UCSD-AML1 (cell line): ENCODE results near the gene SULF2.

ENCODE experiments used
- DNase-seq: peaks from one replicate; lab custom pipeline; 2025; ENCODE audit not compliant: unreplicated experiment; lab: John Stamatoyannopoulos, UW

Gene SULF2

DNA sequence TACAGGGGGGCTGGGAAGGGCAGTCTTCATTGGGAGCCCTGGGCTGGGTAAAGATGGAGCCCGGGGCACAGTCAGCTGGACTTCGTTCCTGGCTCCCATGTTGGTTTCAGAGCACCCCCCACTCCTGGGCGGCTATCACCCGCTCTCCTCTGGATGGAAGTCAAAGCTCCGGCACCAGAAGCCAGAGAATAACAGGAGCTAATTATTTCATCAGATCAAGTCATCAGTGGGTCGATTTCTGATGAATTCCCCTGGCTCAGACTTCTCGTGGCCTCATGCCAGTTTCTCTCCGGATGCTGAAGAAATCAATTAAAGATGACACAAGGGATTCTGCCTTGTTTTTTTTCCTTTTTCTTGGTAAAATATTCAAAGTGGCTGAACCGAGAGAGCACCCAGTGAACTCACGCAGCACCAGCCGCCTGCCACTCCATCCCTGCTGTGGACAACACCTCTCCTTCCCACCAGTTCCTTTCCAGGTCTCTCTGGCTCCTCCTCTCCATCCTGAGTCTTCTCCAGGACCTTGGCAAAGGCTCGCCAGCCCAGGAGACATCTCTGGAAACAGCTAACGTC, 22.5 kb downstream of the SULF2 start:
- DNase-seq = no peak

DNA sequence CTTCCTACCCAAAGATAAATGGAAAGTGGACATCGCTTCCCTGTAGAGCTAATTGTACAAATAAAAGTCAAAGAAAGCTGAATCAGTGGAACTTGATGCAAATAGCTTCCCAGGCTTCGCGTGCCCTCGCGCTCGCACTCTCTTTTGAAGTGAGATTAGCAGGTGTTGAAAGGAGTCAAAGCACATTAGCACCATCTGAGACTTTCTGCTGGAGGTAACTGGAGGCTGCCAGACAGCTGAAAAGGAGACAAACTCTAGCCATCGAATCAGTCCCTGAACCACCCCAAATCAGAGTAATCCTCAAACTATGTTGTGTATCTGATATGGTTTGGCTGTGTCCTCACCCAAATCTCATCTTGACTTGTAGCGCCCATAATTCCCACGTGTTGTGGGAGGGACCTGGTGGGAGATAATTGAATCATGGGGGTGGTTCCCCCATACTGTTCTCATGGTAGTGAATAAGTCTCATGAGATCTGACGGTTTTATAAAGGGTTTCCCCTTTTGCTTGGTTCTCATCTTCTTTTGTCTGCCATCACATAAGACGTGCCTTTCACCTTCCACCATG, 23.7 kb downstream of the SULF2 start:
- no peak for DNase-seq

GRCh38 chr20:47760686-47761481, 24.4 kb downstream of the SULF2 start:
- DNase-seq = no peak

DNA sequence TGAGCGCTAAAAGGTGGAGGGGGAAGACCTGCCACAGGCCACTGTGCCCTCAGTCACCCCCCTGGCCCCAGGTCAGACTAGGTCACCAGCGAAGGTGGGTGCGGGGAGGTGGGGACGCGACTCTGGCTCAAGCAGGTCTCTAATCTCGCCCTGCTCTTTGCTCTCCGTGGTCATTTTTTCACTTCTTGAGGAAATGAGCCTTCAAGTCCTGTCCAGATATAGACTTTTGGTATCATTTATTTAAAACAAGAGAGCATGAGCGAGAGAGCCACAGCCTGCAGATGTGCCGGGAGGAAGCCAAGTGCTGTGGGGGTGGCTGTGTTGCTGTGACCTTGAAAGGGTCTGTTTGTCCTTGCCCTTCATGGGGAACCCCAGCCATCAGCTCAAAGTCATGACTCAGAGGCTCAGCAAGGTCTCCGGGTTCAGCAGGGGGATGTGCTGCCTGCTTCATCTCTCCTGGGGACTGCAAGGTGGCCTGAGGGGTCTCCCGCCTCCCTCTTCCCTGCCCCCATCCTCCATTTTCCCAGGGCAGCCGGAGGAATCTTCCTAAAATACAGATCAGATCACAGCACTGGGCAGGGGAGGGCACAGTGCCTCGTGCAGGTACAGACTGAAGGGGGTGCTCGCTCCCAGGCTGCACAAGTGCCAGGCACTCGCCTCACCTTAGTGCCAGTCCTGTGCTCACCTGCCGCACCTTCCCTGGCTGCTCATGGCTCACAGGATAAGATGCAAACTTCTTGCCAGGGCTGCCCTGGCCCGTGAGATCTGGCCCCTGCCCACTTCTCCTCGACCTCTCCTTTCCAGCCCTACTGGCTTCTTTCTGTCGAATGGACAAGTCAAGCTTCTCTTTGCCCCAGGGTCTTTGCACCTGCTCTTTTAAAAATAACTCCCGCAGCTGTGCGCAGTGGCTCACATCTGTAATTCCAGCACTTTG, 26.5 kb downstream of the SULF2 start:
- no peak for DNase-seq

- DNase-seq = no peak
Measured at GRCh38 chr20:47757145-47758035, 27.9 kb downstream of the SULF2 start.

DNA sequence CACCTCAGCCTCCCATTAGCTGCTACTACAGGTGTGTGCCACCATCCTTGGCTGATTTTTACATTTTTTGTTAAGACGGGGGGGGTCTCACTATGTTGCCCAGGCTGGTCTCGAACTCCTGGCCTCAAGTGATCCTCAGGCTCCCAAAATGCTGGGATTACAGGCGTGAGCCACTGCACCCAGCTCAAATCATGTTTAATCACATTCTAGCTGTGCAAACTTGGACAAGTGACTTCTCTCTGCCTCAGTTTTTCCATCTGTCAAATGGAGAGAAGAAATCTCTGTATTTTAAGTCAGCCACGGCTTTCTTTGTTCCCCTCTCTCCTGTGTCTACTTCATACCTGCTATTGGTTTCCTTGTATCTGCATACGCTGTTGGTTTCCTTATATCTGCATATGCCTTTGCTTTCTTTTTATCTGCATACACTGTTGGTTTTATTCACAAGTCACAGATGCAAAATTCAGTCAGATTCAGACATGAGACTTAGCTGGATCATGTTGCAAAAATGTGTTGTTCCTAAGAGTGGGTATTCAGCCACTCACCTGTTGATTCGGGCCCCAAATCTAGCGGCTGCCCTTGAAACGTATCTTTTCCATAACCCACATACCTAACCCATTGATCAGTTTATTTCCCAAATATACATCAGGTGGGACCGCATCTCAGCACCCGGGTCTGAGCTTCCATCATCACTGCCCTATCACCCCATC, 30.2 kb downstream of the SULF2 start:
- no peak for DNase-seq

DNA sequence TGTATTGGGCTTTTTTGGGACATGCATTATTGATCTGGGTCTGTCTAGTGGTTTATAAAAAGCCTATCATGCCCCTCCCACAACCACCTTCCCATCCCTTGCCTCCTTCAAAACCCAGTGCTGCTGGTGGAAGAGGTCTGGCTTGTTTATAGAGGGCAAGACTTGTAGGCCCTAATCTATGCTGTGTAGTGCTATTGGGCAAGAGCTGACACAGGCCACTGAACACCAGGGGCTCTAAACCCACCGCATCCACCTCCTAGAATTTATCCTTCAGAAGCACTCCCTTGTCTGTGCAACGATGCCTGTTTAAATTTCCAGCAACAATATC, 30.9 kb downstream of the SULF2 start:
- DNase-seq = no peak

DNA sequence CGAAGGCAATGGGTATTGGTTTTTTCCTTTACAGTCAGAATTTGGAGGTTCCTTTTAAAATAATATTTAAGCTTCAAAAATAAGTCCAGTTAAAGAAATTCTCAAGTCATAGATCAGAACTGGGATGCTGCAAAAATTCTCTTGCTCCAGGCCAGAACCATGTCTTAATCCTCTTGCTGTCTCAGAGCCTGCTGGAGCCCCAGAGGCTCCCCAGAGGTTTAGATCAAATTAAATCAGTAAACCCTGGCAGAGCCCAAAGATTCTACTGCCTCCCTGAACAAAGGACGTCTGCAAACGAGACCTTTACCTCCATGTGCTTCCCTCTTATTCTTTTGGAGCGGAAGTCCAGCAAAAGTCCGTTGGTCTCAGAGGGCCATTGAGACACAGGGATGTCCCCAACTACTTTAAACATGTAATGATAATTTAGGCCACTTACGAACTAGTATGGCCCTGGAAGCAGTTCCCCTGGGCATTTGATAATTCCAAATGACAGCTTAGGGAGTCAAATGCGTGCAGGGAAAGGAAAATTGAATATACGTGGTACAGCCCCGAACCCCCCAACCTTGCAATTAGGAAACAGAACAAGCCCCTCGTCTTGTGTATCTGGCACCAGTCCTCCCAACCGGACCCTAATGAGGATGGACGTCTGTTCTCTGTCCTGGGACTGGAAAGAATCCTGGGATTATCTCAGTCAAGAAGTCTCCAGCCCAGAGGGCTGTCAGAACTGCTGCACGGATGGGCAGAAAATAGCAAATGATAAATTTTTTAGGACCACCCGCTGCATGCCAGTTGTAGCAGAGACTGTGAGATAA, 31.5 kb downstream of the SULF2 start:
- DNase-seq = no peak

DNA sequence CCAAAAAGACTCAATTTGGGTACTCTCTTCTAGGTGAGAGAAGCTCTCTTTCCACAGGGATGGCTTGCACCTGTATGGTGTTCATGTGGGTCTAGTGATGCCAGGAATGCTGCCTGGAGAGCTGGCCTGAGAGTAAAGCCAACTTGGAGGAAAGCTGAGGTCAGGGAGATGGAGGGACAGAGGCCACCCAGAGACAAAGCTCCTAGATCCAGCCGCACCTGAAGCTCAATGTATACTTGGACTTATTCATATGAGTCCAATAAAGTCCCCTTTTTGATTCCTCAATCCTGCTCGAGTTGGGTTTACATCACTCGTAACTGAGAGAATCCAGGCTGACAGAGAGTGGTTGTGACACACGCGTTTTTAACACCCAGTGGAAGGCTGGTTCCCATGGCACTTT, 33.8 kb downstream of the SULF2 start:
- no peak for DNase-seq

DNA sequence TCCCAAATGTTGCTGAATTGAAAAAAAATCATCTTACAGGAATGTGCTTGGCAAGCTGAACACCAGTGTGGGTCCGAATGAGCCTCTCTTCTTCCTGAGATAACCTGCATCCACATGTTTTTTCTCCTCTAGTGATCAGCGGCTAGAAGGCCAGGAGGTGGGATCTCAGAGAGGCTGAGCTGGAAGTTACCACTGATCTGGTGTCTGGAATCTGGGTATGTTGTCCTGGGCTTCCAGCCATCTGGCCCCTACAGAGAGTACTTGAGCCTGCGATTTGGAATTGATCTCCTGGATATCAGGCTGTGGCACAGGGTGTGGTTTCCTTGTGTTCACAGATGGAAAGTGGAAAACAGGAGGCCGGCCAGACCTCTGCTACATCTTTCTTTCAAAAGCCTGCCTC, 35.9 kb downstream of the SULF2 start:
- DNase-seq = no peak

DNA sequence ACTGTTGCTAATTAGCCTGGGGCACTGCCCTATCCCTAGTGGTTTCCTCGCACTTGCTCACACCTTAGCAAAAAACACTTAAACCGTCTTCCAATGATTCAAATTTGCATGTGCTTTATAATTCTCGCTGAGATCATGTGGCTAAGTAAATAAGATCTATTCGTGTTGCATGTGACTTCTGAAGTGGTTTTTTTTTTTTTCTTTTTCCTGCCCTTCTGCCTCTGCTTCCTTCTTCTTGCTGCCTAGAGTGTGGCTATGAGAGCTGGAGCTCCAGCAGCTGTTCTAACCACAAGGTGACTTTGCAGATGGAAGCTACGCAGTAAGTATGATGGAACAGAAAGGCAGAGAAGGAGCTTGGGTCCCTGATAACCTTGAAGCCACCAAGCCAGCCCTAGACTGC, 36.5 kb downstream of the SULF2 start:
- peak; percentile 36 for DNase-seq

- no peak for DNase-seq
Measured at GRCh38 chr20:47748069-47748468, 37.2 kb downstream of the SULF2 start.

DNA sequence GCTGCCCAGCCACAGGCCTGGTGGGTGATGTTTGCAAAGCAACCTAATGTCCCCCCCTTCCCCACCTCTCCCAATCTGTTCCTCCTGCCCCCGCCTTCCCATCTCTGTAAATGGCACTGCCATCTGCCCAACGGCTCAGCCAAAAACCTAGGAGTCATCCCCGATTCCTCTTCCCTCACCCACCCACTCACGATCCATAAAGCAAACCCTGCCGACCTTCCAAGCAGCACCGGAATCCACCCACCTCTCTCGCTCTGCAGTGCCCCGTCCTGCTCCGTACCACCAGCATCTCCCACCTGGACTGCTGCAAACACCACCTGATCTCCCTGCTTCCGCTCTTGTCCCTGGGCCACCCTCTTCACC, 37.6 kb downstream of the SULF2 start:
- no peak for DNase-seq

DNA sequence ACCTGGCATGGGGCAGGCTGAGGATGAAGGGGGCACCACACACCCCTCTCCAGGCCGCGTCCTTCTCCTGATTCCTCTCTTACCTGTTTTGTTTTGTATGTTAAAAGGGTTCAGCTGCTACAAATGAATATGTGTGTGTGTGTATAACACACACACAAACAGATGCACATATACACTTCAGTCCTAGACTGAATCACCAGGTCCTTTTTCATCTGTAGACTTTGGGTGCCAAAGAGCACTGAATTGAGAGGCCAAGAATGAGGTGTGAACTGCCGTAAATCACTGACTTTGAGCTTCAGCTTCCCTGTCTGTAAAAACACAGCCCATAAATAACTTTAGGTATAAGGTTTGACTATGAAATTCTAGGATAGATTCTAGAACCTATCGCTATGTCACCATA, 40.5 kb downstream of the SULF2 start:
- no peak for DNase-seq

GRCh38 chr20:47743671-47744070, 41.6 kb downstream of the SULF2 start:
- DNase-seq = no peak

- DNase-seq = no peak
Measured at GRCh38 chr20:47741669-47742608, 43.3 kb downstream of the SULF2 start.

DNA sequence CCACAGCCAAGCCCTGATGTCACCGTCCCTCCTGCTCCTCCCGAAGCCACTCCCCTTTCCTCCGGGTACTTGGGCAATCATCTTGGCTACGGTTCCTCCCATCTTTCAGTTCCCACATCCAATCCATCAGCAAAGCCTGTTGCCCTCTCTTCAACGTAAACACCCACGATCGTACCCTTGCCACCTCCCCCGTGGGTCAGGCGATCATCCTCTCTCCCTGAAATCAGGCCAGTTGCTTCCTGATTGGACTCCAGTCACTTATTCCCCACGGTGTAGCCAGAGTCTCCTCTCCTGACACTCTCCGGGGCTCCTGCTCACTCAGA, 44.5 kb downstream of the SULF2 start:
- no peak for DNase-seq

GRCh38 chr20:47740121-47740861, 45.0 kb downstream of the SULF2 start:
- DNase-seq = no peak
